GM12892 (cell line): ENCODE results near the gene KREMEN2.

ENCODE experiments used
- DNase-seq: peaks from one replicate; pipeline ENCODE4 v3.0.0; 2011; ENCODE audit not compliant: insufficient read length
- FAIRE-seq: peaks from 2 replicates; lab custom pipeline; 2011; peaks lifted over from hg19 to GRCh38; lab: Jason Lieb, UNC
- POLR2A ChIP-seq: IDR thresholded peaks from 2 replicates; pipeline ENCODE4 v1.6.1; 2011; ENCODE audit warnings: low read depth, low read length, control low read depth
- POLR2AphosphoS5 ChIP-seq: IDR thresholded peaks from 2 replicates; pipeline ENCODE4 v1.6.1; 2011; ENCODE audit warnings: low read depth, low read length, control low read depth
- TAF1 ChIP-seq: IDR thresholded peaks from 2 replicates; pipeline ENCODE4 v1.6.1; 2011; ENCODE audit warnings: low read depth, mild to moderate bottlenecking, control low read depth, low read length, borderline replicate concordance

KREMEN2 gene

GRCh38 chr16:2946649-2947048 lies 17.4 kb upstream of the KREMEN2 start:
- TF ChIP-seq TAF1 (no peak), POLR2A (no peak), POLR2AphosphoS5 (no peak)
- FAIRE-seq = no peak
- no peak for DNase-seq

GRCh38 chr16:2948807-2949704 lies 15.0 kb upstream of the KREMEN2 start:
- FAIRE-seq (no peak), DNase-seq (no peak)
- TF ChIP-seq TAF1 (no peak), POLR2A (no peak), POLR2AphosphoS5 (no peak)

- FAIRE-seq (no peak), DNase-seq (no peak)
- TF ChIP-seq TAF1 (no peak), POLR2A (no peak), POLR2AphosphoS5 (no peak)
Observed at GRCh38 chr16:2949705-2950352, 14.2 kb upstream of the KREMEN2 start.

GRCh38 chr16:2950353-2950724 lies 13.7 kb upstream of the KREMEN2 start:
- no peak for TF ChIP-seq POLR2AphosphoS5
- TF ChIP-seq TAF1 = no peak
- TF ChIP-seq POLR2A = no peak
- FAIRE-seq (no peak), DNase-seq (no peak)

GRCh38 chr16:2950773-2951172 lies 13.3 kb upstream of the KREMEN2 start:
- FAIRE-seq = no peak
- no peak for DNase-seq
- TF ChIP-seq POLR2A (no peak), TAF1 (no peak), POLR2AphosphoS5 (no peak)

GRCh38 chr16:2952679-2953078 lies 11.4 kb upstream of the KREMEN2 start:
- DNase-seq (no peak), FAIRE-seq (no peak)
- TF ChIP-seq POLR2AphosphoS5 (no peak), TAF1 (no peak), POLR2A (no peak)

- DNase-seq (no peak), FAIRE-seq (no peak)
- TF ChIP-seq POLR2A = no peak
- 0 out of 2 replicates have a peak, but pooled peaks have one; percentile 16 for TF ChIP-seq TAF1
- no peak for TF ChIP-seq POLR2AphosphoS5
Observed at GRCh38 chr16:2953706-2954627, 10.1 kb upstream of the KREMEN2 start.

GRCh38 chr16:2954656-2955381 lies 9.3 kb upstream of the KREMEN2 start:
- no peak for TF ChIP-seq TAF1
- no peak for TF ChIP-seq POLR2A
- no peak for TF ChIP-seq POLR2AphosphoS5
- FAIRE-seq = no peak

GRCh38 chr16:2955438-2955778 lies 8.7 kb upstream of the KREMEN2 start:
- no peak for DNase-seq
- FAIRE-seq = no peak
- no peak for TF ChIP-seq POLR2AphosphoS5
- no peak for TF ChIP-seq TAF1
- no peak for TF ChIP-seq POLR2A

More at GRCh38 chr16:2954656-2955381, 9.3 kb upstream of the KREMEN2 start:
- DNase-seq = no peak

GRCh38 chr16:2955779-2956578 lies 8.1 kb upstream of the KREMEN2 start:
- TF ChIP-seq TAF1 (no peak), POLR2A (no peak), POLR2AphosphoS5 (no peak)
- DNase-seq = no peak
- no peak for FAIRE-seq
